Endodermal cell (in vitro differentiated cells): Measurements from ENCODE around the gene KLHL33. TPM values are rescaled to one million over a fixed set of nuclear protein-coding genes. Genes with fewer than 3 reads are reported as not detected.

Experiments
- DNase-seq: peaks from one replicate; pipeline ENCODE4 v3.0.0-alpha.2; 2017
- H3K27ac ChIP-seq: 2 replicates; pipeline ENCODE4 v1.5.1; 2013; ENCODE audit warnings: mild to moderate bottlenecking, low read depth, low read length, moderate library complexity
- H3K27me3 ChIP-seq: 2 replicates; pipeline ENCODE4 v1.6.1; 2013; ENCODE audit warnings: mild to moderate bottlenecking, low read length, moderate library complexity; ENCODE audit not compliant: insufficient read depth, control insufficient read depth, poor library complexity, severe bottlenecking
- H3K36me3 ChIP-seq: 2 replicates; pipeline ENCODE4 v1.7.0; 2013; ENCODE audit warnings: mild to moderate bottlenecking, low read length, moderate library complexity; ENCODE audit not compliant: control insufficient read depth, insufficient read depth
- H3K4me1 ChIP-seq: one replicate; pipeline ENCODE4 v1.7.0; 2013; ENCODE audit warnings: low read length; ENCODE audit not compliant: control insufficient read depth, insufficient read depth
- H3K4me3 ChIP-seq: 2 replicates; pipeline ENCODE4 v1.5.1; 2013; ENCODE audit warnings: mild to moderate bottlenecking, low read length, moderate library complexity
- H3K9ac ChIP-seq: 2 replicates; pipeline ENCODE4 v1.6.1; 2013; ENCODE audit warnings: mild to moderate bottlenecking, low read length, moderate library complexity; ENCODE audit not compliant: poor library complexity, severe bottlenecking; ENCODE audit errors: extremely low read depth
- H3K9me3 ChIP-seq: 2 replicates; pipeline ENCODE4 v1.6.1; 2013; ENCODE audit warnings: mild to moderate bottlenecking, low read length, moderate library complexity; ENCODE audit not compliant: control insufficient read depth
- H3K27ac Mint-ChIP-seq: 2 replicates; pipeline ENCODE4 v1.8.0; 2020; ENCODE audit warnings: mixed read lengths
- H3K27me3 Mint-ChIP-seq: 2 replicates; pipeline ENCODE4 v1.8.0; 2021; ENCODE audit warnings: mild to moderate bottlenecking, mixed read lengths; ENCODE audit not compliant: insufficient read depth
- H3K36me3 Mint-ChIP-seq: 2 replicates; pipeline ENCODE4 v1.8.0; 2020; ENCODE audit warnings: low read depth, mixed read lengths
- H3K4me1 Mint-ChIP-seq: 2 replicates; pipeline ENCODE4 v1.8.0; 2020; ENCODE audit warnings: mixed read lengths
- H3K4me3 Mint-ChIP-seq: 2 replicates; pipeline ENCODE4 v1.8.0; 2020; ENCODE audit warnings: mild to moderate bottlenecking, moderate library complexity, mixed read lengths
- H3K9me3 Mint-ChIP-seq: 2 replicates; pipeline ENCODE4 v1.8.0; 2020; ENCODE audit warnings: mild to moderate bottlenecking, mixed read lengths
- WGBS, 2 experiments: methylation state at CpG; one replicate each; pipeline versions ENCODE4 v1.1.5 to v1.1.7; 2013; ENCODE audit warnings: missing lambda C conversion rate in 2 of 2, mixed read lengths in 1 of 2; ENCODE audit not compliant: insufficient coverage in 1 of 2, insufficient read length in 1 of 2; 5-methylcytosine and 5-hydroxymethylcytosine counted together
- total RNA-seq, 2 donors: library from RNA; stranded (reverse); fragmentation: NEBNext Ultra II Directional in 1 of 2; extraction: Animal tissue kit (Norgen Biotek cat#: 25700) in 1 of 2; gene quantifications; 2 replicates in 1 of 2; 3 replicates in 1 of 2; pipeline ENCODE4 v1.2.1, GENCODE V29; 2021
- TF ChIP-seq, protein P1 (sequence below): fragments of 200-600 bp; sonication (generic); conservative IDR thresholded peaks from 2 replicates; pipeline ENCODE4 v1.5.0; 2021; ENCODE audit warnings: antibody characterized with exemption, mild to moderate bottlenecking

Gene KLHL33
- total RNA-seq, 2 donors from 2014 or later: 0.09 TPM; not detected in 1

DNA sequence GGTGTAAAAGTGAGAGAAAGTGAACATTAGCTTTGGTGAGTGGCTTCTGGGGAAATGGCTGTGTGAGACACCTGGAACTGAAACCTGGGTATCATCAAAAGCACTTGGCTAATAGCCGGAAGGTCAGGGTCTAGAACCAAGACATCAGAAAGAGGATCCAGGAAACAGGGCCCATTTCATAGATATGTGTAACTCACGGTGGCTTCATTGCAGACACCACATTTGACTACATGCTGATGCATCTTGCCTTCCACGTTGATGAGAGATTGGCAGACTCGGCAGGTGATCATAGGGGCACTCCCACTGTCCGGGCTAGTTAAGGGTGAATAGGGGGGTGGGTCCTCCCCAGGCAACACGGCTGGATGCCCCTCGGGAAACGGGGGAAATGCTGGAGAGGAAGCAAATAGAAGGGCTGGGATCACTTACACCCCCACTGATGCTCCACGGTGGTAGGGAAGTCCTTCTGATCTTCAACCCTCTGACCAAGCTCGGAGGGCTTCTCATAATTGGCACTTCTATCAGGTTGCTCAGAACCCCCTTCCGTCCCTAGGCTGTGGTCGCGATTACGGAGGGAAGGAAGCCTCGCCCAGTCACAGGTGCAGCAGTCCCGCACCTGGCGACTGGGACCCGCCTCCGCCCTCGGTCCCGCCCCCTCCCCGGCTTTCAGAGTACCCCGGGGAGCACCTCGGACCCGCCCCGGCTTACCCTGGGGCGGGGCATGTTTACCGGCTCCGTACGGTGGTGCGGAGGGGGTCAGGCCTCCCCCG is 24.7 kb upstream of the KLHL33 start:
- H3K9me3 Mint-ChIP-seq: peaks cover 3% of the 10 kb centered on the region
- H3K4me1 Mint-ChIP-seq: peaks cover 11% of the 10 kb centered on the region
- Histone ChIP-seq H3K27ac (peak overlapping the region; percentile 78), H3K36me3 (peaks cover 43% of the 10 kb centered on the region), H3K4me3 (peak overlapping the region; percentile 92), H3K4me1 (peaks cover 6% of the 10 kb centered on the region), H3K9ac (peak overlapping the region; percentile 54), H3K9me3 (no peaks in the 10 kb centered on the region), H3K27me3 (no peaks in the 10 kb centered on the region)
- peak overlapping the region; percentile 73 for H3K4me3 Mint-ChIP-seq
- peak; percentile 80 for DNase-seq
- peak overlapping the region; percentile 85 for H3K27ac Mint-ChIP-seq
- peaks cover 20% of the 10 kb centered on the region for H3K36me3 Mint-ChIP-seq
- WGBS, 2 experiments: 7 to 9% methylated on average over 16 to 32 of the region's 32 CpGs
- peaks cover 2% of the 10 kb centered on the region for H3K27me3 Mint-ChIP-seq
- TF ChIP-seq, protein P1, sequence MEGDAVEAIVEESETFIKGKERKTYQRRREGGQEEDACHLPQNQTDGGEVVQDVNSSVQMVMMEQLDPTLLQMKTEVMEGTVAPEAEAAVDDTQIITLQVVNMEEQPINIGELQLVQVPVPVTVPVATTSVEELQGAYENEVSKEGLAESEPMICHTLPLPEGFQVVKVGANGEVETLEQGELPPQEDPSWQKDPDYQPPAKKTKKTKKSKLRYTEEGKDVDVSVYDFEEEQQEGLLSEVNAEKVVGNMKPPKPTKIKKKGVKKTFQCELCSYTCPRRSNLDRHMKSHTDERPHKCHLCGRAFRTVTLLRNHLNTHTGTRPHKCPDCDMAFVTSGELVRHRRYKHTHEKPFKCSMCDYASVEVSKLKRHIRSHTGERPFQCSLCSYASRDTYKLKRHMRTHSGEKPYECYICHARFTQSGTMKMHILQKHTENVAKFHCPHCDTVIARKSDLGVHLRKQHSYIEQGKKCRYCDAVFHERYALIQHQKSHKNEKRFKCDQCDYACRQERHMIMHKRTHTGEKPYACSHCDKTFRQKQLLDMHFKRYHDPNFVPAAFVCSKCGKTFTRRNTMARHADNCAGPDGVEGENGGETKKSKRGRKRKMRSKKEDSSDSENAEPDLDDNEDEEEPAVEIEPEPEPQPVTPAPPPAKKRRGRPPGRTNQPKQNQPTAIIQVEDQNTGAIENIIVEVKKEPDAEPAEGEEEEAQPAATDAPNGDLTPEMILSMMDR: no peak

DNA sequence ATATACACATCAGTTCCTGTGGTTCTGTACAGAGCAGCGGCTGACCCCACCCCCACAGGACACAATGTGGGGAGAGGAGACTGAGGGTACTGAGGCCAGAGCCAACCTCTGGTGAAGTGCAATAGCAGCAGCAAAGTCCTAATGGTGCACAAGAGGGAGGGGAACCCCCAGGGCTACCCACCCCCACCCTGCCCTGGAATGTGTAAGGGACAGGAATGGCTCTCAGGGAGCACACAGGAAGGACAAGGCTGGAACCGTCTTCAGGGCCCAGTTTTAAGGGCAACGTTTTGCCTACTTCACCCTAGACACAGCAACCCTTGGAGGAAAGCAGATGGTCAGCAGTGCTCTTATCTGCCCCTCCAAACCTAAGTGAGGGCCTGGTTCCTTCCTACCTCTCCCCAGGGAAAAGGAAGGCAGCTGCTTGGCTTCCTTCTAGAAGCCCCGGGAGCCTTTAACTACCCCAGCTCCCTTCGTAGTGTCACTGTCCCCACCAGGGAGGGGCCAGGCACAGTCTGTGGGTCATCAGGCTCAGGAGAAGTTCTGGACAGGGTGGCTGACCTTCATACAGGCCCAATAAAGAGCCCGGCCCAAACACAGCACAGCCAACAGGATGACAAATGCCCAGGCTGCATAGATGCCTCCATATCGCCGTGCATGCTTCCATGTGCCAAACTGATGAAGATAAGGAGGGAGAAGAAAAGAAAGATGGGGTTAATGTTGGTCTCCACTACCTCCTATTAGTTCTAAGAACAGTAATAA is 22.2 kb upstream of the KLHL33 start:
- H3K9ac ChIP-seq: no peak overlapping the region
- peak; percentile 55 for DNase-seq
- H3K9me3 ChIP-seq: no peaks in the 10 kb centered on the region
- H3K4me1 Mint-ChIP-seq: peaks cover 11% of the 10 kb centered on the region
- no peak overlapping the region for H3K4me3 ChIP-seq
- H3K27me3 ChIP-seq: no peaks in the 10 kb centered on the region
- H3K4me1 ChIP-seq: peaks cover 6% of the 10 kb centered on the region
- H3K27ac ChIP-seq: no peak overlapping the region
- TF ChIP-seq, protein P1: no peak
- H3K9me3 Mint-ChIP-seq: peaks cover 3% of the 10 kb centered on the region
- peak overlapping the region; percentile 70 for H3K27ac Mint-ChIP-seq
- H3K36me3 ChIP-seq: peaks cover 43% of the 10 kb centered on the region
- no peak overlapping the region for H3K4me3 Mint-ChIP-seq
- no peaks in the 10 kb centered on the region for H3K27me3 Mint-ChIP-seq
- WGBS, 2 experiments: 94 to 96% methylated on average over 4 to 8 of the region's 8 CpGs
- peaks cover 20% of the 10 kb centered on the region for H3K36me3 Mint-ChIP-seq

DNA sequence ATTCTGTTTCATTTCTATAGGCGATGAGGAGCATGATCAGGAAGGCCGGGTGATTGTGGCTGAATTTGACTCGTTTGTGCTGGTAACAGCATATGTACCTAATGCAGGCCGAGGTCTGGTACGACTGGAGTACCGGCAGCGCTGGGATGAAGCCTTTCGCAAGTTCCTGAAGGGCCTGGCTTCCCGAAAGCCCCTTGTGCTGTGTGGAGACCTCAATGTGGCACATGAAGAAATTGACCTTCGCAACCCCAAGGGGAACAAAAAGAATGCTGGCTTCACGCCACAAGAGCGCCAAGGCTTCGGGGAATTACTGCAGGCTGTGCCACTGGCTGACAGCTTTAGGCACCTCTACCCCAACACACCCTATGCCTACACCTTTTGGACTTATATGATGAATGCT is 21.0 kb upstream of the KLHL33 start:
- Histone ChIP-seq H3K36me3 (peaks cover 54% of the 10 kb centered on the region), H3K27me3 (no peaks in the 10 kb centered on the region), H3K4me3 (peak overlapping the region; percentile 96), H3K27ac (peak overlapping the region; percentile 0), H3K9ac (no peak overlapping the region), H3K4me1 (peaks cover 6% of the 10 kb centered on the region), H3K9me3 (no peaks in the 10 kb centered on the region)
- Mint-ChIP-seq H3K27ac (no peak overlapping the region), H3K9me3 (peaks cover 3% of the 10 kb centered on the region), H3K4me1 (peaks cover 11% of the 10 kb centered on the region), H3K27me3 (no peaks in the 10 kb centered on the region), H3K36me3 (peaks cover 28% of the 10 kb centered on the region), H3K4me3 (no peak overlapping the region)
- DNase-seq: no peak
- WGBS, 2 experiments: 95 to 96% methylated on average over 10 to 13 of the region's 13 CpGs
- TF ChIP-seq, protein P1: no peak
